Naive thymus-derived CD8-positive, alpha-beta T cell (primary cell): ENCODE data around the gene PRKAR1B. TPM values are rescaled to one million over a fixed set of nuclear protein-coding genes. Genes with fewer than 3 reads are reported as not detected.

Experiments
- ATAC-seq, 2 donors: fragments of 150-1000 bp; cut with Tn5 transposase in 1 of 2; sonication (Bioruptor Pico), chemical (Tn5 transposase) in 1 of 2; 1 replicate in 1 of 2; 2 replicates in 1 of 2; pipeline ENCODE4 v1.10.0; 2021; ENCODE audit warnings: mild to moderate bottlenecking in 2 of 2, moderate library complexity in 2 of 2
- POLR2A ChIA-PET: fragments of 350-600 bp; sonication (Branson Sonifier 250); formaldehyde crosslinking; loops from one replicate; lab custom pipeline; 2021; ENCODE audit warnings: antibody characterized with exemption; lab: Charles Lee
- DNase-seq, 10 donors: peaks; one replicate each; pipeline versions ENCODE4 v3.0.0 to v3.0.0-alpha.2; 2020 to 2022
- H3K27ac Mint-ChIP-seq, 10 donors: one replicate each; pipeline ENCODE4 v1.8.0; 2020 to 2022; ENCODE audit warnings: mild to moderate bottlenecking in 10 of 10, mixed read lengths in 10 of 10, moderate library complexity in 4 of 10, inconsistent platforms in 1 of 10
- H3K27me3 Mint-ChIP-seq, 5 donors: one replicate each; pipeline ENCODE4 v1.8.0; 2021 to 2022; ENCODE audit warnings: mixed read lengths in 5 of 5
- H3K36me3 Mint-ChIP-seq, 3 donors: one replicate each; pipeline ENCODE4 v1.8.0; 2020 to 2022; ENCODE audit warnings: mixed read lengths in 3 of 3, mild to moderate bottlenecking in 2 of 3, inconsistent platforms in 1 of 3
- H3K4me1 Mint-ChIP-seq, 4 donors: one replicate each; pipeline ENCODE4 v1.8.0; 2021 to 2022; ENCODE audit warnings: mixed read lengths in 4 of 4
- H3K4me3 Mint-ChIP-seq, 10 donors: one replicate each; pipeline ENCODE4 v1.8.0; 2020 to 2022; ENCODE audit warnings: mild to moderate bottlenecking in 10 of 10, mixed read lengths in 10 of 10, moderate library complexity in 6 of 10, inconsistent platforms in 1 of 10
- H3K9me3 Mint-ChIP-seq, 9 donors: one replicate each; pipeline ENCODE4 v1.8.0; 2020 to 2022; ENCODE audit warnings: mixed read lengths in 9 of 9, mild to moderate bottlenecking in 3 of 9, inconsistent platforms in 1 of 9, moderate library complexity in 1 of 9
- polyA plus RNA-seq, 3 donors: library from polyadenylated mRNA; unstranded; fragments of 300-500 nt; fragmentation: Illumina TruSeq; gene quantifications; one replicate each; pipeline ENCODE4 v1.2.3, GENCODE V29; 2021
- total RNA-seq, 8 experiments: library from RNA in 2 of 8; stranded (reverse) in 2 of 8; gene quantifications; one replicate each; pipeline ENCODE4 v1.2.3 and lab custom pipeline; 2021 to 2026

The PRKAR1B gene
- total and polyA plus RNA-seq, 5 experiments from 2014 or later: 14.6 to 47.3 (median 35.4) TPM

GRCh38 chr7:767941-768731, 41.1 kb upstream of the PRKAR1B start:
- POLR2A ChIA-PET: no interaction called here
- no peaks in the 10 kb centered on the region for H3K9me3 Mint-ChIP-seq
- no peaks in the 10 kb centered on the region for H3K27me3 Mint-ChIP-seq
- H3K4me3 Mint-ChIP-seq: peak overlapping the region in 2 of 10 donors; percentile 68 to 76
- H3K27ac Mint-ChIP-seq: peak overlapping the region in 2 of 10 donors; percentile 63 to 70
- H3K36me3 Mint-ChIP-seq: peaks cover 0 to 38% (median 10%) of the 10 kb centered on the region in 3 donors
- H3K4me1 Mint-ChIP-seq: peaks cover 0 to 2% (median 0%) of the 10 kb centered on the region in 4 donors
- ATAC-seq (peak in 1 of 2 donors; percentile 20), DNase-seq (peak in 1 of 10 donors; percentile 26)

- no peak for ATAC-seq
- peaks cover 0 to 2% (median 0%) of the 10 kb centered on the region in 4 donors for H3K4me1 Mint-ChIP-seq
- POLR2A ChIA-PET: no interaction called here
- peaks cover 0 to 41% (median 10%) of the 10 kb centered on the region in 3 donors for H3K36me3 Mint-ChIP-seq
- DNase-seq: no peak
- H3K9me3 Mint-ChIP-seq: no peaks in the 10 kb centered on the region
- peak overlapping the region in 2 of 10 donors; percentile 8 to 25 for H3K27ac Mint-ChIP-seq
- peak overlapping the region in 2 of 10 donors; percentile 55 to 70 for H3K4me3 Mint-ChIP-seq
- H3K27me3 Mint-ChIP-seq: no peaks in the 10 kb centered on the region
Measured at GRCh38 chr7:767580-767940, 40.5 kb upstream of the PRKAR1B start.

- Mint-ChIP-seq H3K36me3 (peaks cover 0 to 48% (median 10%) of the 10 kb centered on the region in 3 donors), H3K27me3 (no peaks in the 10 kb centered on the region), H3K4me3 (no peak overlapping the region), H3K27ac (no peak overlapping the region), H3K9me3 (no peaks in the 10 kb centered on the region), H3K4me1 (peaks cover 0 to 2% (median 0%) of the 10 kb centered on the region in 4 donors)
- ATAC-seq: no peak
- DNase-seq: no peak
- POLR2A ChIA-PET: no interaction called here
Measured at GRCh38 chr7:765383-765782, 38.3 kb upstream of the PRKAR1B start.

- Mint-ChIP-seq H3K9me3 (no peaks in the 10 kb centered on the region), H3K27ac (no peak overlapping the region), H3K4me1 (peaks cover 0 to 2% (median 0%) of the 10 kb centered on the region in 4 donors), H3K36me3 (peaks cover 0 to 59% (median 11%) of the 10 kb centered on the region in 3 donors), H3K4me3 (no peak overlapping the region), H3K27me3 (no peaks in the 10 kb centered on the region)
- POLR2A ChIA-PET: interaction anchor here (0.6 kb wide), 1 partner anchor 23 kb away, joined by 5 read pairs; no protein-coding TSS in a partner anchor
- ATAC-seq: no peak
- no peak for DNase-seq
Measured at GRCh38 chr7:763762-764161, 36.7 kb upstream of the PRKAR1B start.

- H3K27me3 Mint-ChIP-seq: no peaks in the 10 kb centered on the region
- POLR2A ChIA-PET: no interaction called here
Measured at GRCh38 chr7:762885-763284, 35.8 kb upstream of the PRKAR1B start.

GRCh38 chr7:761631-762030, 34.5 kb upstream of the PRKAR1B start:
- DNase-seq (peak in 1 of 10 donors; percentile 19), ATAC-seq (no peak)
- POLR2A ChIA-PET: no interaction called here
- H3K36me3 Mint-ChIP-seq: peaks cover 0 to 72% (median 12%) of the 10 kb centered on the region in 3 donors
- no peak overlapping the region for H3K4me3 Mint-ChIP-seq
- H3K27ac Mint-ChIP-seq: no peak overlapping the region
- no peaks in the 10 kb centered on the region for H3K9me3 Mint-ChIP-seq
- H3K27me3 Mint-ChIP-seq: no peaks in the 10 kb centered on the region
- no peaks in the 10 kb centered on the region for H3K4me1 Mint-ChIP-seq

More at GRCh38 chr7:762885-763284, 35.8 kb upstream of the PRKAR1B start:
- Mint-ChIP-seq H3K9me3 (no peaks in the 10 kb centered on the region), H3K36me3 (peaks cover 0 to 65% (median 16%) of the 10 kb centered on the region in 3 donors), H3K4me3 (no peak overlapping the region), H3K4me1 (peaks cover 0 to 2% (median 0%) of the 10 kb centered on the region in 4 donors), H3K27ac (no peak overlapping the region)
- ATAC-seq (no peak), DNase-seq (peak in 1 of 10 donors; percentile 18)

- POLR2A ChIA-PET: no interaction called here
- Mint-ChIP-seq H3K27ac (peak overlapping the region in 1 of 10 donors; percentile 43), H3K4me3 (no peak overlapping the region), H3K9me3 (no peaks in the 10 kb centered on the region), H3K36me3 (peaks cover 0 to 67% (median 9%) of the 10 kb centered on the region in 3 donors), H3K27me3 (no peaks in the 10 kb centered on the region), H3K4me1 (peaks cover 0 to under 1% (median 0%) of the 10 kb centered on the region in 4 donors)
- no peak for ATAC-seq
- DNase-seq: no peak
Measured at GRCh38 chr7:761101-761500, 34.0 kb upstream of the PRKAR1B start.

GRCh38 chr7:760006-760405, 32.9 kb upstream of the PRKAR1B start:
- Mint-ChIP-seq H3K27ac (no peak overlapping the region), H3K4me3 (no peak overlapping the region), H3K27me3 (no peaks in the 10 kb centered on the region), H3K4me1 (peaks cover 0 to 2% (median 0%) of the 10 kb centered on the region in 4 donors), H3K9me3 (no peaks in the 10 kb centered on the region), H3K36me3 (peaks cover 0 to 65% (median 15%) of the 10 kb centered on the region in 3 donors)
- ATAC-seq: no peak
- DNase-seq: no peak
- POLR2A ChIA-PET: no interaction called here

- no peak overlapping the region for H3K4me3 Mint-ChIP-seq
- peaks cover 0 to 66% (median 14%) of the 10 kb centered on the region in 3 donors for H3K36me3 Mint-ChIP-seq
- H3K27ac Mint-ChIP-seq: peak overlapping the region in 1 of 10 donors; percentile 37
- peaks cover 0 to 2% (median 0%) of the 10 kb centered on the region in 4 donors for H3K4me1 Mint-ChIP-seq
- POLR2A ChIA-PET: no interaction called here
- H3K9me3 Mint-ChIP-seq: no peaks in the 10 kb centered on the region
- ATAC-seq (no peak), DNase-seq (no peak)
- H3K27me3 Mint-ChIP-seq: no peaks in the 10 kb centered on the region
Measured at GRCh38 chr7:759569-759968, 32.5 kb upstream of the PRKAR1B start.

GRCh38 chr7:757741-758163, 30.7 kb upstream of the PRKAR1B start:
- no peaks in the 10 kb centered on the region for H3K9me3 Mint-ChIP-seq
- H3K27ac Mint-ChIP-seq: no peak overlapping the region
- POLR2A ChIA-PET: no interaction called here
- no peak for DNase-seq
- H3K4me1 Mint-ChIP-seq: peaks cover 0 to 2% (median 0%) of the 10 kb centered on the region in 4 donors
- no peak for ATAC-seq
- no peaks in the 10 kb centered on the region for H3K27me3 Mint-ChIP-seq
- no peak overlapping the region for H3K4me3 Mint-ChIP-seq
- peaks cover 0 to 63% (median 12%) of the 10 kb centered on the region in 3 donors for H3K36me3 Mint-ChIP-seq

- Mint-ChIP-seq H3K27me3 (no peaks in the 10 kb centered on the region), H3K36me3 (peaks cover 0 to 62% (median 12%) of the 10 kb centered on the region in 3 donors), H3K4me1 (peaks cover 0 to 2% (median 0%) of the 10 kb centered on the region in 4 donors), H3K27ac (no peak overlapping the region), H3K4me3 (no peak overlapping the region), H3K9me3 (no peaks in the 10 kb centered on the region)
- POLR2A ChIA-PET: no interaction called here
- DNase-seq (peak in 1 of 10 donors; percentile 49), ATAC-seq (no peak)
Measured at GRCh38 chr7:756928-757560, 30.0 kb upstream of the PRKAR1B start.

GRCh38 chr7:756231-756927, 29.3 kb upstream of the PRKAR1B start:
- Mint-ChIP-seq H3K27me3 (no peaks in the 10 kb centered on the region), H3K9me3 (no peaks in the 10 kb centered on the region), H3K36me3 (peaks cover 0 to 58% (median 12%) of the 10 kb centered on the region in 3 donors), H3K4me1 (peaks cover 0 to 2% (median 0%) of the 10 kb centered on the region in 4 donors), H3K27ac (peak overlapping the region in 1 of 10 donors; percentile 71), H3K4me3 (no peak overlapping the region)
- POLR2A ChIA-PET: no interaction called here
- DNase-seq (peak in 1 of 10 donors; percentile 36), ATAC-seq (no peak)
